Neuron (in vitro differentiated cells): Measurements from ENCODE around the gene PPP1R37.

ENCODE experiments used
- H2AFZ ChIP-seq: one replicate; pipeline ENCODE4 v1.6.1; 2013; ENCODE audit warnings: low read depth, mild to moderate bottlenecking, inconsistent platforms, low read length, moderate library complexity
- H3K27me3 ChIP-seq: one replicate; pipeline ENCODE4 v1.6.1; 2013; ENCODE audit warnings: low read length; ENCODE audit not compliant: insufficient read depth
- H3K36me3 ChIP-seq: one replicate; pipeline ENCODE4 v1.6.1; 2013; ENCODE audit warnings: low read length; ENCODE audit not compliant: insufficient read depth
- H3K4me1 ChIP-seq: one replicate; pipeline ENCODE4 v1.6.1; 2013; ENCODE audit warnings: low read length; ENCODE audit not compliant: insufficient read depth
- H3K4me3 ChIP-seq: 2 replicates; pipeline ENCODE4 v1.5.1; 2013; ENCODE audit warnings: mild to moderate bottlenecking, low read length, moderate library complexity
- H3K9me3 ChIP-seq: one replicate; pipeline ENCODE4 v1.6.1; 2013; ENCODE audit warnings: low read length

The PPP1R37 gene

GRCh38 chr19:45177817-45178261 lies 84.9 kb downstream of the PPP1R37 start, which contains the start of gene TRAPPC6A:
Gene TRAPPC6A, minus strand, starts transcription at chr19:45178237. Its CDS starts 19 bp downstream, at chr19:45178218.
- peaks cover 12% of the 10 kb centered on the region for H3K4me1 ChIP-seq
- peak within 1 kb of the TSS; percentile 80 for H3K4me3 ChIP-seq
- H3K36me3 ChIP-seq: no peaks in the 10 kb centered on the region

GRCh38 chr19:45178262-45179071 lies 85.5 kb downstream of the PPP1R37 start, which contains the start of gene BLOC1S3:
Gene BLOC1S3, plus strand, starts transcription at chr19:45178784. Its CDS starts 513 bp downstream, at chr19:45179297.
- Histone ChIP-seq H2AFZ (peak within 1 kb of the TSS; percentile 63), H3K4me3 (peak within 1 kb of the TSS; percentile 80), H3K4me1 (peaks cover 12% of the 10 kb centered on the region), H3K36me3 (no peaks in the 10 kb centered on the region), H3K9me3 (no peaks in the 10 kb centered on the region), H3K27me3 (no peaks in the 10 kb centered on the region)

More at GRCh38 chr19:45177817-45178261, 84.9 kb downstream of the PPP1R37 start, which contains the start of gene TRAPPC6A:
- H3K27me3 ChIP-seq: no peaks in the 10 kb centered on the region
- no peaks in the 10 kb centered on the region for H3K9me3 ChIP-seq
- peak within 1 kb of the TSS; percentile 63 for H2AFZ ChIP-seq

- H3K4me3 ChIP-seq: peak overlapping the region; percentile 80
- H2AFZ ChIP-seq: peak overlapping the region; percentile 63
- no peaks in the 10 kb centered on the region for H3K36me3 ChIP-seq
- H3K27me3 ChIP-seq: no peaks in the 10 kb centered on the region
- H3K4me1 ChIP-seq: peaks cover 12% of the 10 kb centered on the region
- H3K9me3 ChIP-seq: no peaks in the 10 kb centered on the region
Observed at GRCh38 chr19:45179072-45179891, 86.3 kb downstream of the PPP1R37 start.

- Histone ChIP-seq H3K4me1 (peaks cover 12% of the 10 kb centered on the region), H3K4me3 (peak overlapping the region; percentile 80), H3K36me3 (no peaks in the 10 kb centered on the region), H2AFZ (no peak overlapping the region), H3K27me3 (no peaks in the 10 kb centered on the region), H3K9me3 (no peaks in the 10 kb centered on the region)
Observed at GRCh38 chr19:45179892-45180370, 87.0 kb downstream of the PPP1R37 start.

GRCh38 chr19:45180936-45181335 lies 88.0 kb downstream of the PPP1R37 start:
- Histone ChIP-seq H2AFZ (no peak overlapping the region), H3K4me1 (peaks cover 12% of the 10 kb centered on the region), H3K36me3 (no peaks in the 10 kb centered on the region), H3K9me3 (no peaks in the 10 kb centered on the region), H3K4me3 (no peak overlapping the region), H3K27me3 (no peaks in the 10 kb centered on the region)

GRCh38 chr19:45182758-45183157 lies 89.8 kb downstream of the PPP1R37 start:
- no peaks in the 10 kb centered on the region for H3K36me3 ChIP-seq
- H3K27me3 ChIP-seq: no peaks in the 10 kb centered on the region
- no peak overlapping the region for H3K4me3 ChIP-seq
- no peak overlapping the region for H2AFZ ChIP-seq
- H3K4me1 ChIP-seq: peaks cover 6% of the 10 kb centered on the region
- no peaks in the 10 kb centered on the region for H3K9me3 ChIP-seq

GRCh38 chr19:45184115-45184514 lies 91.1 kb downstream of the PPP1R37 start:
- no peaks in the 10 kb centered on the region for H3K36me3 ChIP-seq
- no peaks in the 10 kb centered on the region for H3K9me3 ChIP-seq
- H3K4me3 ChIP-seq: no peak overlapping the region
- H3K27me3 ChIP-seq: no peaks in the 10 kb centered on the region
- H2AFZ ChIP-seq: no peak overlapping the region
- H3K4me1 ChIP-seq: peaks cover 6% of the 10 kb centered on the region

- no peak overlapping the region for H2AFZ ChIP-seq
- no peaks in the 10 kb centered on the region for H3K4me1 ChIP-seq
- H3K9me3 ChIP-seq: no peaks in the 10 kb centered on the region
- H3K27me3 ChIP-seq: no peaks in the 10 kb centered on the region
- no peak overlapping the region for H3K4me3 ChIP-seq
- H3K36me3 ChIP-seq: no peaks in the 10 kb centered on the region
Observed at GRCh38 chr19:45186509-45187334, 93.7 kb downstream of the PPP1R37 start.

GRCh38 chr19:45187421-45188100 lies 94.6 kb downstream of the PPP1R37 start:
- no peaks in the 10 kb centered on the region for H3K36me3 ChIP-seq
- no peaks in the 10 kb centered on the region for H3K9me3 ChIP-seq
- no peak overlapping the region for H2AFZ ChIP-seq
- no peaks in the 10 kb centered on the region for H3K4me1 ChIP-seq
- no peak overlapping the region for H3K4me3 ChIP-seq
- no peaks in the 10 kb centered on the region for H3K27me3 ChIP-seq

- no peaks in the 10 kb centered on the region for H3K4me1 ChIP-seq
- H2AFZ ChIP-seq: no peak overlapping the region
- H3K27me3 ChIP-seq: no peaks in the 10 kb centered on the region
- H3K36me3 ChIP-seq: no peaks in the 10 kb centered on the region
- H3K9me3 ChIP-seq: no peaks in the 10 kb centered on the region
- no peak overlapping the region for H3K4me3 ChIP-seq
Observed at GRCh38 chr19:45189971-45190370, 97.0 kb downstream of the PPP1R37 start.

GRCh38 chr19:45191375-45191774 lies 98.4 kb downstream of the PPP1R37 start:
- no peaks in the 10 kb centered on the region for H3K9me3 ChIP-seq
- H3K4me1 ChIP-seq: no peaks in the 10 kb centered on the region
- no peak overlapping the region for H3K4me3 ChIP-seq
- H3K36me3 ChIP-seq: no peaks in the 10 kb centered on the region
- no peak overlapping the region for H2AFZ ChIP-seq
- no peaks in the 10 kb centered on the region for H3K27me3 ChIP-seq

GRCh38 chr19:45195764-45196163 lies 102.8 kb downstream of the PPP1R37 start:
- Histone ChIP-seq H2AFZ (no peak overlapping the region), H3K9me3 (no peaks in the 10 kb centered on the region), H3K4me3 (no peak overlapping the region), H3K36me3 (no peaks in the 10 kb centered on the region), H3K4me1 (no peaks in the 10 kb centered on the region), H3K27me3 (peaks cover 2% of the 10 kb centered on the region)
